GM19193 (cell line): ENCODE data around the gene EPB41L2.

Source experiments
- POLR2A ChIP-seq: IDR thresholded peaks from 4 replicates; pipeline ENCODE4 v1.6.1; 2011; ENCODE audit not compliant: insufficient read depth, insufficient read length; ENCODE audit errors: extremely low read depth

The EPB41L2 gene

GRCh38 chr6:131048933-131049515 lies 14.0 kb downstream of the EPB41L2 start:
- TF ChIP-seq POLR2A, result no peak

GRCh38 chr6:131048459-131048858 lies 14.6 kb downstream of the EPB41L2 start:
- no peak for TF ChIP-seq POLR2A

- no peak for TF ChIP-seq POLR2A
Measured at GRCh38 chr6:131045139-131045538, 17.9 kb downstream of the EPB41L2 start.

GRCh38 chr6:131043902-131044447 lies 19.1 kb downstream of the EPB41L2 start:
- TF ChIP-seq POLR2A, result no peak

GRCh38 chr6:131042664-131043063 lies 20.4 kb downstream of the EPB41L2 start:
- no peak for TF ChIP-seq POLR2A

GRCh38 chr6:131041814-131042213 lies 21.2 kb downstream of the EPB41L2 start:
- TF ChIP-seq POLR2A, result no peak

- no peak for TF ChIP-seq POLR2A
Measured at GRCh38 chr6:131040866-131041265, 22.2 kb downstream of the EPB41L2 start.

GRCh38 chr6:131039345-131039680 lies 23.7 kb downstream of the EPB41L2 start:
- TF ChIP-seq POLR2A, result no peak

GRCh38 chr6:131038597-131039344 lies 24.3 kb downstream of the EPB41L2 start:
- TF ChIP-seq POLR2A, result no peak

GRCh38 chr6:131037194-131037897 lies 25.7 kb downstream of the EPB41L2 start:
- no peak for TF ChIP-seq POLR2A

GRCh38 chr6:131036601-131037000 lies 26.4 kb downstream of the EPB41L2 start:
- no peak for TF ChIP-seq POLR2A

- no peak for TF ChIP-seq POLR2A
Measured at GRCh38 chr6:131036143-131036542, 26.9 kb downstream of the EPB41L2 start.

GRCh38 chr6:131035582-131035981 lies 27.5 kb downstream of the EPB41L2 start:
- TF ChIP-seq POLR2A, result no peak

GRCh38 chr6:131033631-131034030 lies 29.4 kb downstream of the EPB41L2 start:
- no peak for TF ChIP-seq POLR2A

GRCh38 chr6:131029626-131030297 lies 33.3 kb downstream of the EPB41L2 start:
- no peak for TF ChIP-seq POLR2A
